ENCODE measurements around the gene DNAH11.
"Not testable (repeated sequence)": the region's sequence is repeated elsewhere in the genome, so short reads cannot be mapped to it uniquely, and the experiment has no call there.

The DNAH11 gene

DNA sequence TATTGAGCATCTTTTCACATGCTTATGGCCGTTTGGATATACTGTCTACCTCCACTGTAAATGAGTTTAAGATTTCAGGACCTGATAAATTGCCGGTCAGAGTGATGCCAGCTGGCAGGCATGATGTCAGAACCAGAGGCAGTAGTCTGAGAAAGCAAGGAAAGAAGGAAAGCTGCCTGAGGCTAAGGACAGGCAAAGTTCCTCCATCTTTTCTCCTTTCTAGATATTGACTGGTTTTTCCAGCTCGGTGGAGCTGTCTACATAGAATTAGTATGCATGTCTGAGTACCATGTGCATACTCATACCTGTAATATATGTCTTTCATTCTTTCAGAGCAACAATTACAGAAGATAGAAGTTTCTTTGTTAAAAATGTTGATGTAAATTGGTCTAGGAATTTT, 350.6 kb downstream of the DNAH11 start:
- DNase-seq: no peak

DNA sequence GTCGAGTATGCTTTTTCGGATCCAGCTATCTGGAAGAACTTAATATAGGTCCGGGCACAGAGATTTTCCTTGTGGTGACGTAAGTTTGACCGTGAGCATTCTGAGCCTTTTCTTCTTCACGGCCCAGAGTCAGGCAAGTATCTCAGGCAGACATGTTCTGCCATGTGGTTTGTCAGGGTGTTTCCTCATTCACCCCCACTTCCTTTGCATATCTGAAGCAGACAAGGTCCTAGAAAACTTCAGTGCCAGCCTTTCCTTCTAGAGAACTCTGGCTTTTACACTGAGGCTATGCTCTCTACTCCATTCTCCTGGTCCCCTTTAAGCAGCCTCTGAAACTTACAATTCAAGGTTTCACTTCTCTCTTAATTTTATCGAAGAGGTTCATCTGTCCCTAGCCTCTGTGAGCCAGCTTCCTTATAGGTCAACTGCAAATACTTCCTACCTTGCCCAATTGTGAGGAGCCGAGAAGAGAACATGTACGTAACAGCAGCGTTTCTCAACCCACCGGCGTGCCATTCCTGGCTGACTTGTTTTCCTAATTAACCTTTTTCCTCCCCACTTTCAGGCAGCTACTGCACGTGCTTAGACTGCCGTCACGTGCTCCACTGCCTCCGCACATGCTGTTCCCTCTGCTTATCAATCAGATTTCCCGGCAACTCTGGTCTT, 355.6 kb downstream of the DNAH11 start:
- DNase-seq: no peak

DNA sequence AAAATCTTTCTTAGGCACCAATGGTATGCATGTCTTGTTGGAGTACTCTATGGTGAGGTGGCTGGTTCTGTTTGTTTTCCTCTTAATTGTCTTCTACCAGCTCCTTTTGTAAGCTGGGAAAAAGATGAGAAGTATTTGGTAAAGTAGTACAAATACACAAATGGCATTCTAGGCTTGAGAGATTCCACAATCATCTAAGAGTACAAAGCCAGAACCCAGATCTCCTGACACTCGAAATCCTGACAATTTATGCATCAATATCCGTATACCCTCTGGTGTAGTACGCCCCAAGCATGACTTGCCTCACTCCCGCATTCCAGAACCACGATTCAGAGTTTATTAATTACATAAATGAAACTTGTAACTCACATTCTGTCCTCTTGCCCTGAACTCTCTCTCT, 359.4 kb downstream of the DNAH11 start:
- DNase-seq: no peak

DNA sequence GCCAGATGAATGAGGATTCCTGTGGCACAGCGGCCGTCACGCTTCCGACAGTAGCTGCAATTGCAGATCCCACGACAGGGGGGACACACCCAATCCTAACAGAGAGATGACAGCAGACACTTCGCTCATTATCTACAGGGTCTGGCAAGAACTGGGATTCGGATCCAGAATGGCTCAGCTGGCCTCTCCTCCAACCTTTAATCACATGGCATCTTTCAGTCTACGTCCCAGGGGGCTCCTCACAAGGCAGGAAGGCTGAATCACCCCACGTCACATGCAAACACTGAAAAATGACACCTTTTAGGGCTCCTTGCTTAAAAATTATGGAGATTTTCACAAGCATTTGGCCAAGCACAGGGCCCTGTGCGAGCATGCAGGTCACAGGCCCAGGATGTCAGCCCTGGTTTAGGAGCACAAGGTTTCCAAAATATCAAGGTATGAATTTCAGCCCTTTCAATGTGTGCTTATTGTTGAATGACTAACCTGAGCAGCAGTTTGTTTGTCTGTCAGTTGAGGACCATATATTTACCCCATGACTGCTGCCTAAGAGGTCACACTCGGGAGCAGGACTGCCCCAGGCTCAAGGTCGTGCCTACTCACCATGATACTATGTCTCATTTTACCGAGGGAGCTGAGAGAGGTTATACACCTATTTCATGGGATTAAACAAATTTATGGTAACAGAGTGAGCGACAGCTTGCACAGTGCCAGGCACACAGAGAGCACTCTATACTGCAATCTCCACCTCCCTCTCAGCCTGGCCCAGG, 360.4 kb downstream of the DNAH11 start:
- no peak for DNase-seq

DNA sequence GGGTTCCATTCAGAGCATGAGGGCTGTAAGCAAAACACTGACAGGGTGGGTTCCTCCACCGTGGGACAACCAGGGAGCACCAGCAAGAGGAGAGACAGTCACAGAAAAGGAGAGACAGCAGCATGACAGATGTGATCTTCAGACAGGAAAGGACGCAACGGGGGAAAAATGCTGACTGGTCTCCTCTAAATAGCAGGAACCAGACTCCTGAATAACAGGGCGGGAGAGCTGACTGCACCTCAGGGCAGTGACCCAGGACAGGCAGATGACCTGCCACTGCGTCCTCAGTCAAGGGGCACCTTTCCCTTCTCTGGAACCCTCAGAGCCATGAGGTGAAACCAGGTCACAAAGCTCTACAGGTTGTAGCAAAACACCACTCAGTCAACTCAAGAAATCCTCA, 365.9 kb downstream of the DNAH11 start:
- no peak for DNase-seq

DNA sequence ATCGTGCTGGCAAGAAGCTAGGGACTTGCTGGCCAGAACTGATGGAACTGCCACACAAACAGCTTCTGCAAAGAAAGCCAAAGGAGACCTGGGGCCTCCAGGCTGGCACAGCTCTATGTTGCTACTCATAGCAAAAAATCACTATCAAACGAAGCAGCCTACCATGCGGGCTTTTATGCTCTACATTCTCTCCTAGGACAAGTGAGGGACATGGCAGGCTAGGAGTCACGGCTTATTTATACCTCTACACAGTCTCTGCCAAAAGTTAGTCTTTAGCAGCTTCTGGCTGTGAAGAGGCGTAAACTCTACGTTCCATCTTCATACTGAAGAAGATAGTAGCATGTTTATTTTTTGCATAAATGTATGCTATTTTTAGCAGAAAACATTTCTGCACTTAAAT, 367.4 kb downstream of the DNAH11 start:
- no peak for DNase-seq

DNA sequence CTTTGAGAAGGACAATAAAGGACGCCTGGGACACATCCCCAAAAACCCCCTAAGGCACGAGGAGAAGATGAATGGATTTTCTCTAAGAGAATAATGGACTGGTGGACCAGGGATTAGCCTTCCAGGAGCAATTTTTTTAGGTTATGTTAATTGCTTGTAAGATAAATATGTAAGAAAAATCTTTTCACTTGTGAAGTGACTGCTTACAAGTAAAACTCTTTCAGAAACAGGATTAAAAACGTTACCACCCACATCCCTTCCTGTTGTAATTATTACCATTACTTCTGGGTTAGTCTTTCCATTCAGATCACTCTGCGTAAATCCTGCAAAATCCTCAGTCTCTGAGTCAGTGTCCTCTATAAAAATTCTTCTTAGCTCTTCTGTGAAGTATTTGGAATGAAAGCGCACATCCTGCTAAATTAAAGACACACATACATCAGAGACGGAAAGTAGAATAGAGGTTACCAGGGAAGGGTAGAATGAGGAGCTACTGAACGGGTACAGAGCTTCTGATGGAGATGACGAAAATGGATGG, 368.6 kb downstream of the DNAH11 start:
- no peak for DNase-seq

DNA sequence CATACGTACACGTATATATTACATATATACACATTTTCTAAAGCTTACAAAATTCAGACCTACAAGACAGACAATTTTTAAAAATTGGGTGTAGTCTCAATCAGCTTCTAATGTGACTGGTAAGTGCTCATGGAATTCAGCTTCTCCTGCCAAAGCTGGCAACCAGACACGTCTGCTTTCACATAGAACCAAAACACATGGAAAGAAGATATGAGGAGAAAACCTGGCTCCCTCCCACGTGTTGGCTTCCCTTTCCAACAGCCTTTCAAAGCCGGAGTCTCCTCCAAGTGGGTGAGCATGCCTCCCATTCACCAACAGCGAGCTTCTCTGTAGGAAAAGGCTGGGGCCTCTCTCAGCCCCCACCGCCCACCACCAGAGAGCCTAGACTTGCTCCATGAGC, 369.5 kb downstream of the DNAH11 start:
- no peak for DNase-seq

DNA sequence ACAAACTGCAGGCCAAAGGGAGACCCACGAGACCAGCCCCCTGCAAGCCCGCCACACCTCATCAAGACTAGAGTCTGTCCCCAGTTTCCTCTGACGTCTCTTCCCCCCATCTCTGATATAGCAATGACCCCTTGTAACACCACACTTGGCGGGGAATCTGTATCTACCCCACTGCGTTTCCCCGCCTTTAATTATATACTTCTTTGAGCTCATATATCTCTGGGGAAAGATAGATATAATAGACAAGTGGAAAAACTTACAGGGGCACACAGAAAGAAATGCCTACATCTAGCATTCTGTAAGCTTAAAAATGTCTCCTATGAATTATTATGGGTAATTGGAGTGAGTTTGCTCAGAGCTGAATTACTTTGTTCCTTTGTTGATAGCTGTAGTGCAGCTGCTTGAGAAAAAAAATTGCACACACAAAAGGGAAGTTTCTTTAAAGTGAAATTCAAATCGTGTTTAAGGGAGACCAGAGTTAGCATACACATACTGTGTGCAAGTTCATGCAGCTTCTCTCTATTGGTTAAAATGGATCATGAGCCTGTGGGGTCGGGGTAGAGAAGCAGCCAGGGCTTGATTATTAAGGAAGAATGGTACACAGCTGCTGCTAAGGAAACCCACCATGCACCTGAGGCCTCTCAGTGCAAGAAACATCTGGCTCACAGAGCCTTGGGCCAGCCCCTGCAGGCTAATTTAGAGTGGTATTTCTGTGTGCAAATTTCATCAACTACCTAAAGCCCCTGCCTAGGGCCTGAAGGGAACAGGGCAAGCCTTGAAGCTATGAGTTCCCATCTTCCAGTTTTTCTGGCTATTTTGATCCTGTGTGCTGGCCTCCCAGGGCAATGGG, 370.3 kb downstream of the DNAH11 start:
- DNase-seq: no peak

DNA sequence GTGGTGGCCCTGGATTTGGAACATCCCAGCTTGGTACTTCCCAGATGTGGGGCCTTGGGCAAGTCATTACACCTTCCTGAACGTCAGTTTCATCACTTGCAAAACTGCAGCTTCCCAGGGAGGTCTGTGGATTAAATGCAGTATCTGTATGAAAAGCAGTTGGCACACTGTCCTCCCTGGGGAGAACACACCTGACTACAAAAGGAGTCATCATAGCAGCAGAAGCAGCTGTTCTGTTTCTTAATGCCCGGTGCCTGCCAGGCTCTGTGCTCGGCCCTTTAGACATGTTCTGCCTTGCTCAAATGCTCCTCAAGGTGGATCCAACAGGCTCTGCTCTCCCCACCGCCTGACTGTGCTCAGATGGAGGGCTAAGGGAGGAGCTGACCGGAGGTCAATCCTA, 371.8 kb downstream of the DNAH11 start:
- no peak for DNase-seq

DNA sequence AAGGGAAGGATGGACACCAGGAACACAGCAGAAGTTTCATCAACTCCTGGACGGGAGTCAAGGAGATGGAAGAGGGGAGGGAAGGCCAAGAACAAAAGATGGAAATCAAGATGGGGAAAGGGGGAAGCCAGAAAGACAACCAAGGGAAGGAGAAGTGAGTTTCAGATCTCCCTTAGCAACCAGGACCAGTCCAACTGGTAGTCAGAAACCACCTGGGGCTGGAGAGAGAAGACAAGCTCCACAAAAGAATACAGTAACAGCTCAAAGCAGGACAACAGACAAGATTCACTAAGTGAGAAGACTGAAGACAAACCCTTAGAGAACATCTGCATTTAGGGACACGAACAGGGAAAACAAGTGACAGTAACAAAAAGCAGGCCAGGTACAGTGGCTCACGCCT, 372.3 kb downstream of the DNAH11 start:
- DNase-seq: no peak

DNA sequence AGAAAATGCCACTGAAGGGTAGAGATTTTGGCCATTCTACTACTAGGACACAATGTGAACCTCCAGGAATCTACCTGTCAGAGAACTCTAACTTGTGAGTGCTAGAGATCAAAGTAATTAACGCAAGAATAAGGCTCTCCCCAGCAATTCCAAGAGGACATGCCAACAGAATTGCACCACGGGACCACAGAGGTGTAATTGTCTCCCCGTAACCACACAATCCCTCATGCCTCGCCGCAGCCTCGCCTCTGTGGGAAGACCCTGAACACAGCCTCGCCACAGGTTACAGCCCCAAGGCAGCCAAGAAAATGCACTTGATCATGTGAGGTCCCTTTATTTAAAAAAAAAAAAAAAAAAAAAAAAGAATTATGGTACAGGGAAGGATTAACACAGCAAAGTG, 373.3 kb downstream of the DNAH11 start:
- DNase-seq: no peak

DNA sequence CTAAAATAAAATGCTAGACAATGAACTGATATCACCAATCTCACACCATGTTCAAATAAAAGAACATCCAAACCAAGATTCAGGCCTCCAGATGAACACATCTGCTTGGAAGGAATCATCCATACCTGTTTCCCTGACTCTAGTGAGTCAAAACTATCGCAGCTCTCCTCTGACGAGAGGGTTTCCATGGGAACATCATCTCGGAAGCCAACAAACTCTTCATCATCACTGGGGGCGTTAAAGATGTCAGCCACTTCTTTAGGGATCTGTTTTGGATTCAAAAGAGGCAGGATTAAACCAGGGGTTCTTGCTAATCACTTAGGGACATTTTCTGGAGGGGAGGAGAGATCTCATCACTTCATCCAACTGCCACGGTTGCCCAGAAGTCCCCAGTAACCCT, 373.8 kb downstream of the DNAH11 start:
- no peak for DNase-seq

DNA sequence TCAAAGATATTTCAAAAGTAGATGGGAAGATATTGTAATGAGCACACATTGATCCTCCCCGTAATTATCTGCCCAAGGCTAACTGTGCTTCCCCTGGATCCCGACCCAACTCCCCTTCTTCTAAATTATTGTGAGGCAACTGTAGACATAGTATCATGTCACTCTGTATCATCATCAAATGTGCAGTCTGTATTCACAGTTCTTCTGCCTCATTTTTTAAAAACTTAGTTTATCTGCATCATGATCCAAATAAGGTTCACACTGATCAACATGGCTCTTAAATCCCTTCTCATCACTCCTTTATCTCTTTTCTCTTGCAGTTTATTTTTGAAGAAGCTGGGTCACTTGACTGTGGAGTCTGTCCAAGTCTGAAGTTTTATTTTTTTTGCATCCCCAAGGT, 375.4 kb downstream of the DNAH11 start:
- no peak for DNase-seq

DNA sequence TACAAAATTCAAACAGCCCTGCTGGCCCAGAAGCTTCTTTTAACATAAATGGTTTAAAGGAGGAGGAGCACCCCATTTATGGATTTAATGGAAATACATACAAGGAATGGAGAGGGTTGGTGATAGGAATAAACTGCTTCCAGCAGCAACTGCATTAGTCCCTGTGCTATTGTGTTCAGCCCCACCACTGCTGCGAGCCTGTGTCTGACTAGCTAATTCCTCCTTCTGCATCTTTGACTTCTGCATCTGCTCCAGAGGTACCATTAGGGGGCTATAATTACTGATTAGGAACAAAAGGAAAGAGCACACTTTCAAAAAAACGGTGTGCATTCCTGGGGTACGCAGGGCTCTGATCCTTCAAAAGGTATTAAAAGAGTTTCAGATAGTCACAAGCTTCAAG, 378.1 kb downstream of the DNAH11 start:
- DNase-seq: no peak

DNA sequence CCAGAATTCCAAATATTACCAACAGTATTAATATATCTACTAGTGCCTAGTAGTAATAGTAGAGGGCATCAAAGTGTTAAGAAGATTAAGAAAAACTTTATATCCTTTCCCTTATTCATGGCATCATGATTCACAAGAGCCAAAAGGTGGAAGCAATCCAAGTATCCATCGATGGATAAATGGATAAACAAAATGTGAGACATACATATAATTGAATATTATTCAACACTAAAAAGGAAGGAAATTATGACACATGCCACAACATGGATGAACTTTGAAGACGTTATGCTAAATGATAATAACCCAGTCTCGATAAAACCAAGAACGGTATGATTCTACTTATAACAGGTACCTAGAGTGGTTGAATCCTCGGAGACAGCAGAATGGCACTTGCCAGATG, 379.8 kb downstream of the DNAH11 start:
- no peak for DNase-seq

DNA sequence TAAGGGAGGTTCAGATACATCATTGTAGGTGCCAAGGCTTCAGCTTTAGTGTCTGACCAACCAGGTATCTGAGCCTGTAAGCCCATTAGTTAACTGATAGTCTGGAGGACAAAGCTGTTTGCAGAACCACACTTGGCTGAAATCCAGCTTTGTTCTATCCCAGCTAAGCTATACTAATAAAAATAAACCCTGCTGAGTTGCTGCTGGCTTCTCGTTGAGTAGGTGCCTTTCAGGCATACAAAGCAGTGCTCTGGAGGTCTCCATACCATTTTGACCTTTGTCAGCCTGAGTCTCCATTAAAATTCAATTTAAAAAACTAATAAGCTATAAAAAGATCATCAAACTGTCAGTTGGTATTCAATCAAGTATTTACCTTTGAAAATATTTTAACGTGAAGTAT, 380.8 kb downstream of the DNAH11 start:
- no peak for DNase-seq

DNA sequence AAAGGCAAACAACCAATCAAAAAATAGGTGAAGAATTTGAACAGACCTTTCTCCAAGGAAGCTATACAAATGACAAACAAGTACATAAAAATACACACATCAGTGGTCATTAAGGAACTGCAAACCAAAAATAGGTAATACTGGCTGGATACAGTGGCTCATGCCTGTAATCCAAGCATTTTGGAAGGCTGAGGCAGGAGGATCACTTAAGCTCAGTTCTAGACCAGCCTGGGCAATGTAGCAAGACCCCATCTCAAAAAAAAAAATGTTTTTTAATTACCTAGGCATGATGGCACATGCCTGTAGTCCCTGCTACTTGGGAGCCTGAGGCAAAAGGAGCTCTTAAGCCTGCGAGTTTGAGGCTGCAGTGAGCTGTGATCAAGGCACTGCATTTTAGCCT, 383.6 kb downstream of the DNAH11 start:
- no peak for DNase-seq

DNA sequence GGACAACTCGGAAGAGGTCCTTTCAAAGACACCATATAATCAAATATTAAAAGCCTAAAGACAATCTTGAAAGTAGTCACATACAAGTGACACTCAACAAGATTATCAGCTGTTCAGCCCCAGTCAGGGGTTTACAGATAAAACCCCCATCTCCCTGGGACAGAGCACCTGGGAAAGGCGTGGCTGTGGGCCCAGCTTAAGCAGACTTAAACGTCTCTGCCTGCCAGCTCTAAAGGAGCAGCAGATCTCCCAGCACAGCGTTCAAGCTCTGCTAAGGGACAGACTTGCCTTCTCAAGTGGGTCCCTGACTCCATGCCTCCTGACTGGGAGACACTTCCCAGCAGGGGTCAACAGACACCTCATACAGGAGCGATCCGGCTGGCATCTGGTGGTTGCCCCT, 384.9 kb downstream of the DNAH11 start:
- DNase-seq: no peak

DNA sequence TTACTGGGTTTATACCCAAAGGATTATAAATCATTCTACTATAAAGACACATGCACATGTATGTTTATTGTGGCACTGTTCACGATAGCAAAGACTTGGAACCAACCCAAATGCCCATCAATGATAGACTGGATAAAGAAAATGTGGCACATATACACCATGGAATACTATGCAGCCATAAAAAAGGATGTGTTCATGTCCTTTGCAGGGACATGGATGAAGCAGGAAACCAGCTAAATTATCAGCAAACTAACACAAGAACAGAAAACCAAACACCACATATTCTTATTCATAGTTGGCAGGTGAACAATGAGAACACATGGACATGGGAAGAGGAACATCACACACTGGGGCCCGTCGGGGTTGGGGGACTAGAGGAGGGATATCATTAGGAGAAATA, 390.5 kb downstream of the DNAH11 start:
- not testable (repeated sequence) for DNase-seq

DNA sequence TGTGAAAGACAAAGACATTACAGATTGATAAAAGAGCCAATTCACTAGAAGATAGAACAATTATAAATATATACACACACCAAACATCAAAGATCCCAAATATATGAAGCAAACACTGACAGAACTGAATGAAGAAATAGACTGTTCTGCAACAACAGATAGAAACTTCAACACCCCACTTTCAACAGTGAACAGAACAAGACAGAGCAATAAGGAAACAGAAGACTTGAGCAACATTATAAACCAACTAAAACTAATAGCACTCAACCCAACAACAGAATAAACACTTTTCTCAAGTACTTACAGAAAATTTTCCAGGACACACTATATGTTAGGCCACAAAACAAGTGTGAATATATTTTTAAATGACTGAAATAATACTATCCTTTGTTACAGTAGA, 392.0 kb downstream of the DNAH11 start:
- no peak for DNase-seq

DNA sequence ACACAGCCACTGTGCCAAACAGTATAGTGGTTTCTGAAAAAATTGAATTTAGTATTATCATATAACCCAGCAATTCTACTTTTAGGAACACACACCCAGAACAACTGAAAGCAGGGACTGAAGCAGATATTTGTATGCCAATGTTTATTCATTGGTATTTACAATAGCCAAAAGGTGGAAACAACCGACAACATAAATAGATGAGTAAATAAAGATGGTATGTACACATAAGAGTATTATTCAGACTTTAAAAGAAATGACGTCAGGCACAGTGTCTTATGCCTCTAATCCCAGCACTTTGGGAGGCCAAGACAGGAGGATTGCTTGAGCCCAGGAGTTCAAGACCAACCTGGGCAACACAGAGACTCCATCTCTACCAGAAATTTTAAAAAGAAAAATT, 395.6 kb downstream of the DNAH11 start:
- DNase-seq: no peak

DNA sequence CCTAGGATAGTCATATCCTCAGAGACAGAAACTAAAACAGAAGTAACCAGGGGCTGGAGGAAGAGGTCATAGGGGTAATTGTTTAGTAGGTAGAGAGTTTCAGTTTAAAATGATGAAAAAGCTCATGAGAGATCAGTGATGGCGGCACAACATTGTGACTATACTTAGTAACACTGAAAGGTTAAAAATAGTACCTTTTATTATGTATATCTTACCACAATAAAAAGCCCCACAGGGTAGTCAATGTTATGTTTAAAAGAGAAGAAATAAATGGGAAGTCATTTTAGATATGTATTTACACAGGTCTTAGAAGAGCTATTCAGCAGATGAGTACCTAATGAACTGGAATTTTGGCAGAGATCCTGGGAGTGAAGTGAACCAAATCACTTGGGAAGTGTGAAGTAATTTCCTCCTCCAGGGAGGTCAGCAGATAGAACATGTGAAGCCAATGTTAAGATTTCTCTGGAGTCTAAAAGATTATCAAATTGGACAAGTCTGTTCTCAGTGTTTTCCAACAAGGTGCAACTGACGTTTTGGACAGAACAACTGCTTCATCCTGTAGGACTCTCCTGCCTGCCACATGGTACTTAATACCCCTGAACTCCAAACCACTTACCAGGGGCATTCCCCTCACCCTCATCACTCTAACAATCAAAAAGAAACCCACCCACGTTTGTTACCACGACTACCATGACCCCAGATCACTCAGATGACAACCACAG, 396.5 kb downstream of the DNAH11 start:
- no peak for DNase-seq
